ENCODE measurements around the gene GNLY.

DNA sequence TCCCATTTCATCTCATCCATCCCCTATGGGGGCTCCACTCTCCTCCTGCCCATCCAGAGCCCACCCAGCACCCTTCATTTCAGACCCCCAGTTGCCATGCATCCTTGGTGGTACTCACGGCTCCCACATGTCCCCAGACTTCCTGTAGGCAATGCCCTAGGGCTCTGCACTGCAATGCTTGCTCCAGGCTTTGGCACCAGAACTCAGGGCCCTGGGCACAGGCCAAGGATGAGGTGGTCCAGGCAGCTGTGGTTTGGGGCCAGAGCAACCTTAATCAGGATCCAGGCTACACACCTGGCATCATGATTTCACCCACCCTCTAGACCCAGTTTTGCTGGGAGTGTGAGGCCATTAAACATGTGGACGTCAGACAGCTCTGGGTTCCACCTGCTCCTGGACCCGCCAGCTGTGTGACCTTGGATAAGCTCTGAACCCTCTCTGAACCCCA, 26.6 kb upstream of the GNLY start:
- TF ChIP-seq, protein P1, sequence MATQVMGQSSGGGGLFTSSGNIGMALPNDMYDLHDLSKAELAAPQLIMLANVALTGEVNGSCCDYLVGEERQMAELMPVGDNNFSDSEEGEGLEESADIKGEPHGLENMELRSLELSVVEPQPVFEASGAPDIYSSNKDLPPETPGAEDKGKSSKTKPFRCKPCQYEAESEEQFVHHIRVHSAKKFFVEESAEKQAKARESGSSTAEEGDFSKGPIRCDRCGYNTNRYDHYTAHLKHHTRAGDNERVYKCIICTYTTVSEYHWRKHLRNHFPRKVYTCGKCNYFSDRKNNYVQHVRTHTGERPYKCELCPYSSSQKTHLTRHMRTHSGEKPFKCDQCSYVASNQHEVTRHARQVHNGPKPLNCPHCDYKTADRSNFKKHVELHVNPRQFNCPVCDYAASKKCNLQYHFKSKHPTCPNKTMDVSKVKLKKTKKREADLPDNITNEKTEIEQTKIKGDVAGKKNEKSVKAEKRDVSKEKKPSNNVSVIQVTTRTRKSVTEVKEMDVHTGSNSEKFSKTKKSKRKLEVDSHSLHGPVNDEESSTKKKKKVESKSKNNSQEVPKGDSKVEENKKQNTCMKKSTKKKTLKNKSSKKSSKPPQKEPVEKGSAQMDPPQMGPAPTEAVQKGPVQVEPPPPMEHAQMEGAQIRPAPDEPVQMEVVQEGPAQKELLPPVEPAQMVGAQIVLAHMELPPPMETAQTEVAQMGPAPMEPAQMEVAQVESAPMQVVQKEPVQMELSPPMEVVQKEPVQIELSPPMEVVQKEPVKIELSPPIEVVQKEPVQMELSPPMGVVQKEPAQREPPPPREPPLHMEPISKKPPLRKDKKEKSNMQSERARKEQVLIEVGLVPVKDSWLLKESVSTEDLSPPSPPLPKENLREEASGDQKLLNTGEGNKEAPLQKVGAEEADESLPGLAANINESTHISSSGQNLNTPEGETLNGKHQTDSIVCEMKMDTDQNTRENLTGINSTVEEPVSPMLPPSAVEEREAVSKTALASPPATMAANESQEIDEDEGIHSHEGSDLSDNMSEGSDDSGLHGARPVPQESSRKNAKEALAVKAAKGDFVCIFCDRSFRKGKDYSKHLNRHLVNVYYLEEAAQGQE (IDR thresholded peaks at IDR 0.05; ENCODE audit: insufficient read depth in 1 of 2, low read depth in 2 of 2, low read length in 2 of 2) = no peak
- TF ChIP-seq SIN3A (IDR thresholded peaks at IDR 0.05; ENCODE audit: borderline replicate concordance, insufficient read depth, low read length) (no peak), FOXP2 (optimal IDR thresholded peaks at IDR 0.05; ENCODE audit: borderline replicate concordance, extremely low read depth, extremely low read length, insufficient read depth) (no peak), POLR2AphosphoS5 (IDR thresholded peaks at IDR 0.05; ENCODE audit: low read depth, low read length) (no peak), TAF1 (IDR thresholded peaks at IDR 0.05; ENCODE audit: borderline replicate concordance, insufficient read depth, low read length) (no peak)
